ENCODE measurements around the gene ICAM1. TPM values are rescaled to one million over a fixed set of nuclear protein-coding genes. Genes with fewer than 3 reads are reported as not detected.
A peak's percentile ranks its signal among the peaks of the same experiment; 100 is the strongest.

Gene ICAM1
- total RNA-seq, 1 donor from 2014 or later = 6.8 TPM

DNA sequence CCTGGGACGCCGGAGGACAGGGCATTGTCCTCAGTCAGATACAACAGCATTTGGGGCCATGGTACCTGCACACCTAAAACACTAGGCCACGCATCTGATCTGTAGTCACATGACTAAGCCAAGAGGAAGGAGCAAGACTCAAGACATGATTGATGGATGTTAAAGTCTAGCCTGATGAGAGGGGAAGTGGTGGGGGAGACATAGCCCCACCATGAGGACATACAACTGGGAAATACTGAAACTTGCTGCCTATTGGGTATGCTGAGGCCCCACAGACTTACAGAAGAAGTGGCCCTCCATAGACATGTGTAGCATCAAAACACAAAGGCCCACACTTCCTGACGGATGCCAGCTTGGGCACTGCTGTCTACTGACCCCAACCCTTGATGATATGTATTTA lies 14.5 kb downstream of the ICAM1 start:
- H3K9ac ChIP-seq (ENCODE audit: low read depth in 1 of 3, low read length in 3 of 3) = no peak overlapping the region
- H3K9me3 ChIP-seq (ENCODE audit: control insufficient read depth in 3 of 3, low read length in 3 of 3) = no peaks in the 10 kb centered on the region
- H3K27me3 ChIP-seq (ENCODE audit: control insufficient read depth in 3 of 3, insufficient read depth in 3 of 3, low read length in 3 of 3) = peaks cover 32 to 42% (median 33%) of the 10 kb centered on the region in 3 donors
- H3K36me3 ChIP-seq (ENCODE audit: control insufficient read depth in 3 of 3, insufficient read depth in 3 of 3, low read length in 3 of 3) = peaks cover 8 to 27% (median 25%) of the 10 kb centered on the region in 3 donors
- H3K4me3 ChIP-seq (ENCODE audit: low read length in 3 of 3) = no peak overlapping the region
- H3K4me1 ChIP-seq (ENCODE audit: control insufficient read depth in 3 of 3, insufficient read depth in 3 of 3, low read length in 3 of 3) = peaks cover 16 to 25% (median 24%) of the 10 kb centered on the region in 3 donors
- H3K27ac ChIP-seq (ENCODE audit: low read depth, low read length) = no peak overlapping the region

- Histone ChIP-seq H3K4me1 (ENCODE audit: control insufficient read depth in 3 of 3, insufficient read depth in 3 of 3, low read length in 3 of 3) (peaks cover 33 to 41% (median 41%) of the 10 kb centered on the region in 3 donors), H3K27ac (ENCODE audit: low read depth, low read length) (no peak within 1 kb of the TSS), H3K9ac (ENCODE audit: low read depth in 1 of 3, low read length in 3 of 3) (no peak within 1 kb of the TSS), H3K9me3 (ENCODE audit: control insufficient read depth in 3 of 3, low read length in 3 of 3) (no peaks in the 10 kb centered on the region), H3K27me3 (ENCODE audit: control insufficient read depth in 3 of 3, insufficient read depth in 3 of 3, low read length in 3 of 3) (peaks cover 49 to 59% (median 50%) of the 10 kb centered on the region in 3 donors), H3K4me3 (ENCODE audit: low read length in 3 of 3) (peak within 1 kb of the TSS in 1 of 3 donors; percentile 41), H3K36me3 (ENCODE audit: control insufficient read depth in 3 of 3, insufficient read depth in 3 of 3, low read length in 3 of 3) (peaks cover 8 to 27% (median 25%) of the 10 kb centered on the region in 3 donors)
Observed at GRCh38 chr19:10286803-10287737, 16.1 kb downstream of the ICAM1 start, which contains the start of gene ICAM4. TSS of gene ICAM4 (plus strand) at chr19:10286955. CDS start at chr19:10287013, 58 bp downstream.

DNA sequence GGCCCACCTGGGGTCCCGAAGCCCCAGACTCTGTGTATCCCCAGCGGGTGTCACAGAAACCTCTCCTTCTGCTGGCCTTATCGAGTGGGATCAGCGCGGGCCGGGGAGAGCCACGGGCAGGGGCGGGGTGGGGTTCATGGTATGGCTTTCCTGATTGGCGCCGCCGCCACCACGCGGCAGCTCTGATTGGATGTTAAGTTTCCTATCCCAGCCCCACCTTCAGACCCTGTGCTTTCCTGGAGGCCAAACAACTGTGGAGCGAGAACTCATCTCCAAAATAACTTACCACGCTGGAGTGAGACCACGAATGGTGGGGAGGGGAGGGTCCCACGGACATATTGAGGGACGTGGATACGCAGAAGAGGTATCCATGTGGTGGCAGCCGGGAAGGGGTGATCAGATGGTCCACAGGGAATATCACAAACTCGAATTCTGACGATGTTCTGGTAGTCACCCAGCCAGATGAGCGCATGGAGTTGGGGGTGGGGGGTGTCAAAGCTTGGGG lies 17.8 kb downstream of the ICAM1 start:
- Histone ChIP-seq H3K9ac (ENCODE audit: low read depth in 1 of 3, low read length in 3 of 3) (no peak overlapping the region), H3K27ac (ENCODE audit: low read depth, low read length) (no peak overlapping the region), H3K27me3 (ENCODE audit: control insufficient read depth in 3 of 3, insufficient read depth in 3 of 3, low read length in 3 of 3) (peaks cover 65 to 75% (median 66%) of the 10 kb centered on the region in 3 donors), H3K9me3 (ENCODE audit: control insufficient read depth in 3 of 3, low read length in 3 of 3) (no peaks in the 10 kb centered on the region), H3K4me1 (ENCODE audit: control insufficient read depth in 3 of 3, insufficient read depth in 3 of 3, low read length in 3 of 3) (peaks cover 39 to 57% (median 53%) of the 10 kb centered on the region in 3 donors), H3K36me3 (ENCODE audit: control insufficient read depth in 3 of 3, insufficient read depth in 3 of 3, low read length in 3 of 3) (peaks cover 8 to 25% (median 24%) of the 10 kb centered on the region in 3 donors), H3K4me3 (ENCODE audit: low read length in 3 of 3) (peak overlapping the region in 2 of 3 donors; percentile 49 to 55)

DNA sequence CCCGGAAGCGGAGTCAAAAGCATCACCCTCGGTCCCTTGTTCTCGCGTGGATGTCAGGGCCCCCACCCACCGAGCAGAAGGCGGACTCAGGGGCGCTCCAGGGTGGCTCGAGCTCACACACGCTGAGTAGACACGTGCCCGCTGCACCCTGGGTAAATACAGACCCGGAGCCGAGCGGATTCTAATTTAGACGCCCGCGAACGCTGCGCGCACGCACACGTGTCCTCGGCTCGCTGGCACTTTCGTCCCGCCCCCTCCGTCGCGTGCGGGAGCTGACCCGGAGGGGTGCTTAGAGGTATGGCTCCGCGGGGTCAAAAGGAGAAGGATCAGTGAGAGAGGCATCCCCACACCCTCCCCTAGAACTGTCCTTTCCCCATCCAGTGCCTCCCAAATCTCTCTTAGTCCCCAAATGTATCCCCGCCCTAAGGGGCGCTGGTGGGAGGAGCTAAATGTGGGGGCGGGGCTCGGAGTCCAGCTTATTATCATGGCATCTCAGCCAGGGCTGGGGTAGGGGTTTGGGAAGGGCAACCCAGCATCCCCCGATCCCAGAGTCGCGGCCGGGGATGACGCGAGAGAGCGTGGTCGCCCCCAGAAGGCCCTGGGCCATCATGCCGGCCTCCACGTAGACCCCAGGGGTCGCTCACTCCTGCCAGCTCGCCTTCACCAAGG lies 18.4 kb downstream of the ICAM1 start:
- Histone ChIP-seq H3K27ac (ENCODE audit: low read depth, low read length) (no peak overlapping the region), H3K9ac (ENCODE audit: low read depth in 1 of 3, low read length in 3 of 3) (no peak overlapping the region), H3K27me3 (ENCODE audit: control insufficient read depth in 3 of 3, insufficient read depth in 3 of 3, low read length in 3 of 3) (peaks cover 71 to 81% (median 72%) of the 10 kb centered on the region in 3 donors), H3K4me1 (ENCODE audit: control insufficient read depth in 3 of 3, insufficient read depth in 3 of 3, low read length in 3 of 3) (peaks cover 40 to 58% (median 53%) of the 10 kb centered on the region in 3 donors), H3K36me3 (ENCODE audit: control insufficient read depth in 3 of 3, insufficient read depth in 3 of 3, low read length in 3 of 3) (peaks cover 8 to 19% (median 19%) of the 10 kb centered on the region in 3 donors), H3K4me3 (ENCODE audit: low read length in 3 of 3) (peak overlapping the region in 2 of 3 donors; percentile 49 to 55), H3K9me3 (ENCODE audit: control insufficient read depth in 3 of 3, low read length in 3 of 3) (no peaks in the 10 kb centered on the region)

DNA sequence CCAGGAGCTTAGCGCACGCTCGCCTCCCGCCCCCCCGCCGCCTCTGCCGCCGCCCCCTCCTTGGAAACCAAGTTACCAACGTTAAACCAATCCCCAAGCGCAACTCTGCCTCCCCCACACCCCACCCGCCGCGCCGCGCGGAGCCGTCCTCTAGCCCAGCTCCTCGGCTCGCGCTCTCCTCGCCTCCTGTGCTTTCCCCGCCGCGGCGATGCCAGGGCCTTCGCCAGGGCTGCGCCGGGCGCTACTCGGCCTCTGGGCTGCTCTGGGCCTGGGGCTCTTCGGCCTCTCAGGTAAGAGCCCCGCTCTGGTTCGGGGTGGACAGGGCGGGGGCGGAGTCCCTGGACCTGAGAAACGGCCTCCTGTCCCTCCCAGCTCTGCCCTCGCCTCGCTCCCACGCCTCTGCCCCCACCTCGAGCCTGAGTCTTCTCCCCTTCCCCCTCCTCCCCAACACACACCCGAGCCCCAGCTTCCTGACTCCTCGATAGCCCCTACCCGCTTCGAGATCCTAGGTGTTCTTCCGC lies 19.0 kb downstream of the ICAM1 start, which contains the start of gene ICAM5:
TSS of gene ICAM5 (plus strand) at position 117 of the 521 bp plus-strand sequence. CDS start at position 209, 92 bp downstream.
- Histone ChIP-seq H3K9ac (ENCODE audit: low read depth in 1 of 3, low read length in 3 of 3) (peak within 1 kb of the TSS in 2 of 3 donors; percentile 11 to 45), H3K27me3 (ENCODE audit: control insufficient read depth in 3 of 3, insufficient read depth in 3 of 3, low read length in 3 of 3) (peaks cover 76 to 87% (median 78%) of the 10 kb centered on the region in 3 donors), H3K4me1 (ENCODE audit: control insufficient read depth in 3 of 3, insufficient read depth in 3 of 3, low read length in 3 of 3) (peaks cover 42 to 58% (median 53%) of the 10 kb centered on the region in 3 donors)

DNA sequence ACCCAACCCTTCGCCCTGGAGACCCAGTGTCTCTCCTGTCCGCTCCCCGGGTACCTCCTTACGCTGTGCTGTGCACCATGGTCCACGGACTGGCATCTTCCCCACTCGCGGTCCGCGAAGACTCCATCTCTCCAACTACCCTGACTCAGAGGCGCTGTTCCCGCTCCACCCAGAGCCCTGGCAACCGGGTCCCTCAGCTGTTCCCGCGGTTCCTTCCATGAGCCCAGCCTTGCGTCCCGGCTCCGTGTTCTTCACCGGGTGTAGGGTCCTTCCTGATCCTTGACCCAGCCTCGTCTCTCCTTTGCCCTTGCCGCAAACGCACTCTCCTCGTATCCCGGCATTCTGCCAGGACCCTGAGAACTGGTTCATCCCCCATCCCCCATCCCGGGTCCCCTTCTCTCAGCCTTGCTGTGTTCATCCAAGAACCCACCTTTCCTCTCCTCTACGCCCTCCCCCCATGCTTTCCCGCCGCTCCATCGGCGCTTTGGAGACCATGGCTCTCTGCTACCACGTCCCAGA lies 19.5 kb downstream of the ICAM1 start:
- Histone ChIP-seq H3K36me3 (ENCODE audit: control insufficient read depth in 3 of 3, insufficient read depth in 3 of 3, low read length in 3 of 3) (peaks cover 2 to 8% (median 7%) of the 10 kb centered on the region in 3 donors), H3K9ac (ENCODE audit: low read depth in 1 of 3, low read length in 3 of 3) (peak overlapping the region in 2 of 3 donors; percentile 11 to 45)

More for the DNA sequence above, 19.0 kb downstream of the ICAM1 start, which contains the start of gene ICAM5:
- Histone ChIP-seq H3K27ac (ENCODE audit: low read depth, low read length) (no peak within 1 kb of the TSS), H3K36me3 (ENCODE audit: control insufficient read depth in 3 of 3, insufficient read depth in 3 of 3, low read length in 3 of 3) (peaks cover 7 to 13% (median 13%) of the 10 kb centered on the region in 3 donors), H3K4me3 (ENCODE audit: low read length in 3 of 3) (peak within 1 kb of the TSS; percentile 30 to 64 (median 59)), H3K9me3 (ENCODE audit: control insufficient read depth in 3 of 3, low read length in 3 of 3) (no peaks in the 10 kb centered on the region)

DNA sequence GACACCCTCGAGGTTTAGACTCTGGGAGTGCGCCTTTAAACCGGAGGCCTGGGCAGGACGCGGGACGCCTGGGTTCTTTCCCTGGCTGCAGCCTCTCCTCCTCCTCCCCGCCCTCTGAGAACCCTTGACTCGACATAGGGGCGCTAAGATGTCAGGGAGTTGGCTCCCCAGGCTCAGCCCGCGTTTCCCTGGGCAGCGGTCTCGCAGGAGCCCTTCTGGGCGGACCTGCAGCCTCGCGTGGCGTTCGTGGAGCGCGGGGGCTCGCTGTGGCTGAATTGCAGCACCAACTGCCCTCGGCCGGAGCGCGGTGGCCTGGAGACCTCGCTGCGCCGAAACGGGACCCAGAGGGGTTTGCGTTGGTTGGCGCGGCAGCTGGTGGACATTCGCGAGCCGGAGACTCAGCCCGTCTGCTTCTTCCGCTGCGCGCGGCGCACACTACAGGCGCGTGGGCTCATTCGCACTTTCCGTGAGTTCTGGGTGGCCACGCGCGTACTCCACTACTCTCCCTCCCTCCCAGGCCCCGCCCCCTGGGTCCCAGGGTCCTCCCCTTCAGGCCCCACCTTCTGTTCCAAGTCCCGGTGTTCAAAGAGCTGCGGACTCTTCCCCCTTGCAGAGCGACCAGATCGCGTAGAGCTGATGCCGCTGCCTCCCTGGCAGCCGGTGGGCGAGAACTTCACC lies 20.1 kb downstream of the ICAM1 start:
- Histone ChIP-seq H3K27me3 (ENCODE audit: control insufficient read depth in 3 of 3, insufficient read depth in 3 of 3, low read length in 3 of 3) (peaks cover 87 to 92% (median 87%) of the 10 kb centered on the region in 3 donors), H3K9me3 (ENCODE audit: control insufficient read depth in 3 of 3, low read length in 3 of 3) (no peaks in the 10 kb centered on the region), H3K36me3 (ENCODE audit: control insufficient read depth in 3 of 3, insufficient read depth in 3 of 3, low read length in 3 of 3) (peaks cover 0 to 2% (median 1%) of the 10 kb centered on the region in 3 donors), H3K4me1 (ENCODE audit: control insufficient read depth in 3 of 3, insufficient read depth in 3 of 3, low read length in 3 of 3) (peaks cover 47 to 64% (median 58%) of the 10 kb centered on the region in 3 donors), H3K9ac (ENCODE audit: low read depth in 1 of 3, low read length in 3 of 3) (peak overlapping the region in 2 of 3 donors; percentile 11 to 45), H3K4me3 (ENCODE audit: low read length in 3 of 3) (peak overlapping the region; percentile 30 to 64 (median 59)), H3K27ac (ENCODE audit: low read depth, low read length) (no peak overlapping the region)

More for the DNA sequence above, 19.5 kb downstream of the ICAM1 start:
- no peaks in the 10 kb centered on the region for H3K9me3 ChIP-seq (ENCODE audit: control insufficient read depth in 3 of 3, low read length in 3 of 3)
- H3K27ac ChIP-seq (ENCODE audit: low read depth, low read length) = no peak overlapping the region
- H3K27me3 ChIP-seq (ENCODE audit: control insufficient read depth in 3 of 3, insufficient read depth in 3 of 3, low read length in 3 of 3) = peaks cover 81 to 89% (median 81%) of the 10 kb centered on the region in 3 donors
- peaks cover 42 to 60% (median 55%) of the 10 kb centered on the region in 3 donors for H3K4me1 ChIP-seq (ENCODE audit: control insufficient read depth in 3 of 3, insufficient read depth in 3 of 3, low read length in 3 of 3)
- peak overlapping the region; percentile 30 to 64 (median 59) for H3K4me3 ChIP-seq (ENCODE audit: low read length in 3 of 3)

DNA sequence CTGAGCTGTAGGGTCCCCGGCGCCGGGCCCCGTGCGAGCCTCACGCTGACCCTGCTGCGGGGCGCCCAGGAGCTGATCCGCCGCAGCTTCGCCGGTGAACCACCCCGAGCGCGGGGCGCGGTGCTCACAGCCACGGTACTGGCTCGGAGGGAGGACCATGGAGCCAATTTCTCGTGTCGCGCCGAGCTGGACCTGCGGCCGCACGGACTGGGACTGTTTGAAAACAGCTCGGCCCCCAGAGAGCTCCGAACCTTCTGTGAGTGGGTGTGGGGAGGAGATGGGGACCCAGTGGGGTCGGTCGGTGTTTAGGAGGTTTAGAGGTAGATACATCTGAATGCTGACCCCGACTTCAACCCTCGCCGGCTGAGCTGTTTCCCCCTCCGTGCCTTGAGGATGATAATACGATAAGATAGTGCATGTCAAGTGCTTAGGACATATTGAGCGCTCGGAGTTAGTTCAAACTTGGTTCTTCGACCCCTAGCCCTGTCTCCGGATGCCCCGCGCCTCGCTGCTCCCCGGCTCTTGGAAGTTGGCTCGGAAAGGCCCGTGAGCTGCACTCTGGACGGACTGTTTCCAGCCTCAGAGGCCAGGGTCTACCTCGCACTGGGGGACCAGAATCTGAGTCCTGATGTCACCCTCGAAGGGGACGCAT lies 20.8 kb downstream of the ICAM1 start:
- H3K27me3 ChIP-seq (ENCODE audit: control insufficient read depth in 3 of 3, insufficient read depth in 3 of 3, low read length in 3 of 3) = peaks cover 89 to 95% (median 94%) of the 10 kb centered on the region in 3 donors

More for the DNA sequence above, 20.8 kb downstream of the ICAM1 start:
- Histone ChIP-seq H3K4me1 (ENCODE audit: control insufficient read depth in 3 of 3, insufficient read depth in 3 of 3, low read length in 3 of 3) (peaks cover 47 to 63% (median 56%) of the 10 kb centered on the region in 3 donors), H3K9me3 (ENCODE audit: control insufficient read depth in 3 of 3, low read length in 3 of 3) (no peaks in the 10 kb centered on the region), H3K9ac (ENCODE audit: low read depth in 1 of 3, low read length in 3 of 3) (peak overlapping the region in 1 of 3 donors; percentile 45), H3K27ac (ENCODE audit: low read depth, low read length) (no peak overlapping the region), H3K4me3 (ENCODE audit: low read length in 3 of 3) (peak overlapping the region; percentile 30 to 64 (median 59)), H3K36me3 (ENCODE audit: control insufficient read depth in 3 of 3, insufficient read depth in 3 of 3, low read length in 3 of 3) (no peaks in the 10 kb centered on the region)
